Spinal cord (tissue), 10 donors: ENCODE measurements around the gene SAMD10. TPM values are rescaled to one million over a fixed set of nuclear protein-coding genes. Genes with fewer than 3 reads are reported as not detected.
"Not testable (repeated sequence)": the region's sequence is repeated elsewhere in the genome, so short reads cannot be mapped to it uniquely, and the experiment has no call there.

Source experiments
- DNase-seq, 6 donors: peaks; one replicate each; pipeline versions ENCODE4 v3.0.0 to v3.0.0-alpha.2; 2013 to 2015; ENCODE audit warnings: low spot score in 6 of 6, low read depth in 4 of 6
- H3K27ac ChIP-seq: one replicate; pipeline ENCODE4 v1.5.1; 2013; ENCODE audit warnings: low read depth, low read length, control low read depth
- H3K27me3 ChIP-seq: one replicate; pipeline ENCODE4 v1.6.1; 2013; ENCODE audit warnings: low read length; ENCODE audit not compliant: control insufficient read depth, insufficient read depth
- H3K36me3 ChIP-seq: one replicate; pipeline ENCODE4 v1.6.1; 2013; ENCODE audit warnings: low read length; ENCODE audit not compliant: control insufficient read depth, insufficient read depth
- H3K4me1 ChIP-seq: one replicate; pipeline ENCODE4 v1.6.1; 2013; ENCODE audit warnings: low read length; ENCODE audit not compliant: control insufficient read depth, insufficient read depth
- H3K4me3 ChIP-seq: one replicate; pipeline ENCODE4 v1.5.1; 2013; ENCODE audit warnings: low read depth, low read length, control low read depth
- H3K9me3 ChIP-seq: one replicate; pipeline ENCODE4 v1.6.1; 2013; ENCODE audit warnings: low read length; ENCODE audit not compliant: control insufficient read depth, insufficient read depth
- WGBS: methylation state at CpG from one replicate; pipeline ENCODE4 v1.1.5; 2013; ENCODE audit warnings: missing lambda C conversion rate; ENCODE audit not compliant: insufficient coverage; 5-methylcytosine and 5-hydroxymethylcytosine counted together
- polyA plus RNA-seq, 2 donors: library from polyadenylated mRNA; unstranded; fragments of 120-200 nt; gene quantifications; one replicate each; pipeline ENCODE4 v1.2.1, GENCODE V29; 2013; ENCODE audit not compliant: insufficient read length in 2 of 2
- total RNA-seq, 2 donors: library from RNA; depleted of rRNA in 1 of 2; stranded (reverse); fragments of 120-200 nt in 1 of 2; fragments of >200 nt in 1 of 2; gene quantifications; one replicate each; pipeline versions ENCODE4 v1.2.3 to v1.2.4, GENCODE V29; 2013 to 2014
- donor health status: healthy.

Gene SAMD10
- total and polyA plus RNA-seq, 4 donors: 6.9 to 42.9 (median 24.1) TPM

DNA sequence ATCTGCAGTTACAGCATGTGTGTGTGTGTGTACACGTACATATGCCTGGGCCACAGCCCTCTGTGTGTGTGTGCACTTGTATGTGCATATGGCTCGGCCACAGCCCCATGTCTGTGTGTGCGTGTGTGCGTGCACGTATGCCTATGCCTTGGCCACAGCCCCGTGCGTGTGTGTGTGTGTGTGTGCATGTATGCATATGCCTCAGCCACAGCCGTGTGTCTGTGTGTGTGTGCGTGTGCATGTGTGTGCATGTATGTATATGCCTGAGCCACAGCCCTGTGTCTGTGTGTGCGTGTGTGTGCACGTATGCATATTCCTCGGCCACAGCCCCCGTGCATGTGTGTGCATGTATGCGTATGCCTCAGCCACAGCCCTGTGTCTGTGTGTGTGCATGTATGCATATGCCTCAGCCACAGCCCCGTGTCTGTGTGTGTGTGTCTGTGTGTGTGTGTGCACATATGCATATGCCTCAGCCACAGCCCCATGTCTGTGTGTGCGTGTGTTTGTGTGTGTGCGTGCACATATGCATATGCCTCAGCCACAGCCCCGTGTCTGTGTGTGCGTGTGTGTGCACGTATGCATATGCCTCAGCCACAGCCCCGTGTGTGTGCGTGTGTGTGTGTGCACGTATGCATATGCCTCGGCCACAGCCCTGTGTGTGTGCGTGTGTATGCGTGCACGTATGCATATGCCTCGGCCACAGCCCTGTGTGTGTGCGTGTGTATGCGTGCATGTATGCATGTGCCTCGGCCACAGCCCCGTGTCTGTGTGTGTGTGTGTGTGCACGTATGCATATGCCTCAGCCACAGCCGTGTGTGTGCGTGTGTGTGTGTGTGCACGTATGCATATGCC lies 41.9 kb upstream of the SAMD10 start:
- Histone ChIP-seq H3K4me1 (peaks cover 12% of the 10 kb centered on the region), H3K27ac (no peak overlapping the region), H3K9me3 (no peaks in the 10 kb centered on the region), H3K4me3 (no peak overlapping the region), H3K36me3 (peaks cover 94% of the 10 kb centered on the region), H3K27me3 (no peaks in the 10 kb centered on the region)
- no peak for DNase-seq
- 97% methylated on average over 32 of the region's 36 CpGs for WGBS

DNA sequence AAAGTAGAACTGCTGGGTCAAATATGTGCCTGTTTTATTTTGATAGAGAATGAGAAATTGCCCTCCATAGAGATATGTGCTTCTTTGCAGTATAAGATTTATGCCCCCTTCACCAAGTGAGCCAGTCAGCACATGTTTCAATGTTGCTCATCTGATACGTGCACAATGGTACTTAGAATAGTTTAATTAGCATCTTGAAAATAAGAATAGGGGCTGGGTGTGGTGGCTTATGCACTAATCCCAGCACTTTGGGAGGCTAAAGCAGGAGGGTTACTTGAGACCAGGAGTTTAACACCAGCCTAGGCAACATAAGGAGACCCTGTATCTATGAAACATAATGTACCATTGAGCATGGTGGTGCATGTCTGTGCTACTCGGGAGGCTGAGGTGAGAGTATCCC lies 36.2 kb upstream of the SAMD10 start:
- Histone ChIP-seq H3K36me3 (peaks cover 80% of the 10 kb centered on the region), H3K27ac (no peak overlapping the region), H3K27me3 (no peaks in the 10 kb centered on the region), H3K4me1 (no peaks in the 10 kb centered on the region), H3K9me3 (no peaks in the 10 kb centered on the region), H3K4me3 (no peak overlapping the region)
- WGBS: 100% methylated on average over 1 of the region's 2 CpGs
- DNase-seq: no peak

DNA sequence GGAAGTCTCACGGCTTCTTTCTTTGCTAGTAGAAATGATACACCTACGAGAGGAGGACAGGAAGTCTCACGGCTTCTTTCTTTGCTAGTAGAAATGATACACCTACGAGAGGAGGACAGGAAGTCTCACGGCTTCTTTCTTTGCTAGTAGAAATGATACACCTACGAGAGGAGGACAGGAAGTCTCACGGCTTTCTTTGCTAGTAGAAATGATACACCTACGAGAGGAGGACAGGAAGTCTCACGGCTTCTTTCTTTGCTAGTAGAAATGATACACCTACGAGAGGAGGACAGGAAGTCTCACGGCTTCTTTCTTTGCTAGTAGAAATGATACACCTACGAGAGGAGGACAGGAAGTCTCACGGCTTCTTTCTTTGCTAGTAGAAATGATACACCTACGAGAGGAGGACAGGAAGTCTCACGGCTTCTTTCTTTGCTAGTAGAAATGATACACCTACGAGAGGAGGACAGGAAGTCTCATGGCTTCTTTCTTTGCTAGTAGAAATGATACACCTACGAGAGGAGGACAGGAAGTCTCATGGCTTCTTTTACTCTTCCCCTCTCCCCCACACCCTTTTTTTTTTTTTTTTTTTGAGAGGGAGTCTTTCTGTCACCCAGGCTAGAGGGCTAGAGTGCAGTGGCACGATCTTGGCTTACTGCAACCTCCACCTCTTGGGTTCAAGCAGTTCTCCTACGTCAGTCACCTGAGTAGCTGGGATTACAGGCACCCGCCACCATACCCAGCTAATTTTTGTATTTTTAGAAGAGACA lies 33.1 kb upstream of the SAMD10 start:
- not testable (repeated sequence) for H3K27ac ChIP-seq, H3K4me3 ChIP-seq, H3K9me3 ChIP-seq, H3K27me3 ChIP-seq, DNase-seq, H3K4me1 ChIP-seq
- no CpG with 5 or more reads among the region's 20 CpGs for WGBS
- peaks cover 80% of the 10 kb centered on the region for H3K36me3 ChIP-seq

DNA sequence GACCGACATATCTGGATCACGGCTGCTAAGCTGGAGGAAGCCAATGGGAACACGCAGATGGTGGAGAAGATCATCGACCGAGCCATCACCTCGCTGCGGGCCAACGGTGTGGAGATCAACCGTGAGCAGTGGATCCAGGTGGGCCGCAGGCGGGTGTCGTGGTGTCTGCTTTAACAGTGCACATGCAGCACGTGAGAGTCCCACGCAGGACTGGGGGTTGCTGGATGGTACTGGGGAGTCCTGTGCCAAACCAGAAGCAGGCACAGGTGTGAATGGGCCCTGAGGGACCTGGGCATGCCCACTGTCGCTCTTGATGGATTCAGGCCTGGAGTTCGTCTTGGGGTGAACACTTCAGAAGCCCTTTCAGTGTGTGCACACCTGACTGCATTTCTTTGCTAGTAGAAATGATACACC lies 31.9 kb upstream of the SAMD10 start:
- Histone ChIP-seq H3K4me3 (no peak overlapping the region), H3K9me3 (no peaks in the 10 kb centered on the region), H3K4me1 (no peaks in the 10 kb centered on the region), H3K36me3 (peaks cover 81% of the 10 kb centered on the region), H3K27ac (no peak overlapping the region), H3K27me3 (no peaks in the 10 kb centered on the region)
- no peak for DNase-seq
- 96% methylated on average over 16 of the region's 16 CpGs for WGBS

DNA sequence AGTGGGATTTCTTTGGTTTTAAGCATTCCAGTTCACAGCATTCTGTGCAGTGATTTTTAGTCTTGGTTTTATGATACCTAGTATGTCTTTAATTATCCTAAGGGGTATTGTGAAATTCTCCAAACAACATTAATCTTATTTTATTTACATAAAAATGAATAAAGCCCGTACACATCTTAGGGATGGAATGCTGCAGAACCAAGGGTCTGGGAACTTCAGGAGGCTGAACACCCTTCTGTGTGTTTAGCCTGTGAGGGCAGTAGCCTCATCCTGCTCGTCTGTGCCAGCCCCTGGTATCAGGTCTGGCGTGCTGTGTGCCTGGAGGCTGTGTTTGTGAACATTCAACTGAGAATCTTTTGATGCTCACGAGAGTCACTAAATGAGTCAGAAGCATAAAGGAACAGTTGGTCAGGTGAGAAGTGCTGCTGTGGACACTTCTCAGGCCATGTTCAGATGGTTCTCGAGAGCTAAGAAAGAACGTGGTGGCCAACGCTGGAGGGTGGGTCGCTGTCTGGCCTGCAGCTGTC lies 31.3 kb upstream of the SAMD10 start:
- DNase-seq: no peak
- Histone ChIP-seq H3K27ac (no peak overlapping the region), H3K9me3 (no peaks in the 10 kb centered on the region), H3K36me3 (peaks cover 81% of the 10 kb centered on the region), H3K27me3 (no peaks in the 10 kb centered on the region), H3K4me3 (no peak overlapping the region), H3K4me1 (no peaks in the 10 kb centered on the region)
- WGBS: 90% methylated on average over 7 of the region's 8 CpGs

DNA sequence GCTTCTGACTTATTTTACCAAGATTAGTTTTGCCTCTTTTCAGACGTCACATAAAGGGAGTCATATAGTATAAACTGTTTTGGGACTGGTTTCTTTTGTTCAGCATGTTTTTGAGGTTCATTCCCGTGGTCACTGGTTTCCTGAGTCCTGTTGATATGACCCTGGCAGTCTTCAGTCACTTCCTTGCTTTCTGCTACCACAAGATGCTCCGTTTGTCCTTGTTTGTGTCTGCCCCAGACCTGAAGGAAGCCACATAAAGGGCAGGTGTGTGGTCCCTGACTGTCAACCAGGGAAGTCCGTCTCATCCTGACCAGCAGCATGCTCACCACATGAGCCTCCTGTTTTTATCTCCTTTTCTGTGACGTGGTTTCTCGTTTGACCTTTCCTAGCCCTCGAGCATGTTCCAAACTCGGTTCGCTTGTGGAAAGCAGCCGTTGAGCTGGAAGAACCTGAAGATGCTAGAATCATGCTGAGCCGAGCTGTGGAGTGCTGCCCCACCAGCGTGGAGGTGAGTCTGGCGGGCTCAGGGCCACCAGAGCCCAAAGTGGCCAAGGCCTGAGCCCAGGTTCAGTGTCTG lies 30.5 kb upstream of the SAMD10 start:
- Histone ChIP-seq H3K4me1 (no peaks in the 10 kb centered on the region), H3K36me3 (peaks cover 79% of the 10 kb centered on the region), H3K27ac (no peak overlapping the region), H3K4me3 (no peak overlapping the region), H3K9me3 (no peaks in the 10 kb centered on the region), H3K27me3 (no peaks in the 10 kb centered on the region)
- 95% methylated on average over 11 of the region's 13 CpGs for WGBS
- DNase-seq: no peak

DNA sequence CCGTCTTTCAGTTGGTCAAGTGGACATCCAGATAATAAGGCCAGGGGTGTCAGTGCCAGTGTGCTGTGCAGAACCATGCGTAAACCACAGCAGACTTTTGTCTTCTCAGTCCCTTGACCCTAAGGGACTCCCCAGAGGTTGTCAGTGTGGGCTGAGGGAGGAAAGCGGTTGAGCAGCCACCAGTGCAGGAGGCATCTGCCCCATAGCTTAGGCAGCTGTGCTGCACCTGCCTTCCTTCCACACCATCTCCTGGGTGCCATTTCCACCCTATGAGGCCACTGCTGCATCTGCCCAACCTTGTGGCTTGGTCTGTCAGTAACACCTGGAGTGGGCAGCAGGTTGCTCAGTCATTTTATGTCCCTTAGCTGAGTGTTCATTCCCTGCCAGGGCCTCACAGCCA lies 27.5 kb upstream of the SAMD10 start:
- H3K9me3 ChIP-seq: no peaks in the 10 kb centered on the region
- peaks cover 80% of the 10 kb centered on the region for H3K36me3 ChIP-seq
- 90% methylated on average over 2 of the region's 3 CpGs for WGBS

DNA sequence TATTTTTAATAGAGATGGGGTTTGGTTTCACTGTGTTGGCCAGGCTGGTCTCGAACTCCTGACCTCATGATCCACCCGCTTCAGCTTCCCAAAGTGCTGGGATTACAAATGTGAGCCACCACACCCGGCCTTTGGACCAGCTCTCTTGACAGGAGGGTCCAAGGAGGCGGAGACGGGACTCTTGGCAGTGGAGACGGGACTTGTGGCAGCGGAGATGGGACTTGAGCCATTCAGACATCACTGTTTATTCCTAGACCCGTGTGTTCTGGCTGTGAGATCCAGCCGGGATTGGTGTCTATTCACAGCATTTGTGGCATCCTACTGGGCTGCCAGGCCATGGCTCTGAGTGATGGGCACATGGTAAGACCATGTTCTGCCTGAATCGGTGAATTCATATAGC lies 27.0 kb upstream of the SAMD10 start:
- Histone ChIP-seq H3K27me3 (no peaks in the 10 kb centered on the region), H3K36me3 (peaks cover 83% of the 10 kb centered on the region), H3K4me1 (no peaks in the 10 kb centered on the region), H3K9me3 (no peaks in the 10 kb centered on the region), H3K4me3 (no peak overlapping the region), H3K27ac (no peak overlapping the region)
- WGBS: 85% methylated on average over 10 of the region's 10 CpGs
- DNase-seq: no peak

More for the DNA sequence above, 27.5 kb upstream of the SAMD10 start:
- H3K27ac ChIP-seq: no peak overlapping the region
- DNase-seq: no peak
- H3K27me3 ChIP-seq: no peaks in the 10 kb centered on the region
- no peak overlapping the region for H3K4me3 ChIP-seq
- H3K4me1 ChIP-seq: no peaks in the 10 kb centered on the region

DNA sequence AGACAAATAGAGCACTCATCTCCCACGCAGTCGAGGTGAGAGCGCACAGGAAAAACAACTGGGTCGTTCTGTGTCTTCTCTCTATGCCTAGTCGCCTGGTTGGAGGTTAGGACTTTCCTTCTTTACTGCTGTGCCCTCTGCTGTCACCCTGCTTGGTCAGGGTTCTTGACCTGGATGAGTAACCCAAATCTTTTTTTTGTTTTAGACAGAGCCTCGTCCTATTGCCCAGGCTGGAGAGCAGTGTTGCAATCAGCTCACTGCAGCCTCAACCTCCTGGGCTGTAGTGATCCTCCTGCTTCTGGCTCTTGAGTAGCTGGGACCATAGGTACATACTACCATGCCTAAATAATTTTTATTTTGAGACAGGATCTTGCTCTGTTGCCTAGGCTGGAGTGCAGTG lies 26.0 kb upstream of the SAMD10 start:
- 97% methylated on average over 4 of the region's 6 CpGs for WGBS
- Histone ChIP-seq H3K36me3 (peaks cover 83% of the 10 kb centered on the region), H3K4me3 (no peak overlapping the region), H3K4me1 (no peaks in the 10 kb centered on the region), H3K9me3 (no peaks in the 10 kb centered on the region), H3K27ac (no peak overlapping the region), H3K27me3 (no peaks in the 10 kb centered on the region)
- no peak for DNase-seq
